ENCODE results near the gene IFNGR2. TPM values are rescaled to one million over a fixed set of nuclear protein-coding genes. Genes with fewer than 3 reads are reported as not detected.

The IFNGR2 gene
- polyA plus RNA-seq, 1 donor (not counting 4 experiments of a cell fraction or from before 2014, with no cell fraction given), result 94.3 TPM

- no peak for FAIRE-seq
- Histone ChIP-seq H3K9me1 (ENCODE audit: control insufficient read depth, extremely low read depth, insufficient read depth, low read length) (no peaks in the 10 kb centered on the region), H3K36me3 (ENCODE audit: control insufficient read depth in 2 of 2, extremely low read depth in 1 of 2, insufficient read depth in 2 of 2, low read length in 2 of 2) (no peaks in the 10 kb centered on the region), H3K9ac (ENCODE audit: control insufficient read depth, extremely low read depth, insufficient read depth, low read length) (no peak overlapping the region), H2AFZ (ENCODE audit: control insufficient read depth, low read length) (no peak overlapping the region), H4K20me1 (ENCODE audit: control insufficient read depth, extremely low read depth, insufficient read depth, low read length) (no peaks in the 10 kb centered on the region), H3K4me2 (ENCODE audit: control insufficient read depth, extremely low read depth, insufficient read depth, low read depth, low read length) (no peak overlapping the region), H3K27ac (ENCODE audit: control insufficient read depth, insufficient read depth, low read length) (no peak overlapping the region), H3K4me3 (ENCODE audit: control insufficient read depth in 2 of 3, extremely low read depth in 1 of 3, insufficient read depth in 2 of 3, low read depth in 1 of 3, low read length in 3 of 3) (no peak overlapping the region), H3K79me2 (ENCODE audit: control insufficient read depth, insufficient read depth, low read length) (no peaks in the 10 kb centered on the region), H3K4me1 (ENCODE audit: control insufficient read depth, extremely low read depth, insufficient read depth, low read length) (peaks cover 14% of the 10 kb centered on the region), H3K9me3 (ENCODE audit: control insufficient read depth, low read depth, low read length) (peaks cover 22% of the 10 kb centered on the region), H3K27me3 (ENCODE audit: control insufficient read depth, extremely low read depth, insufficient read depth, low read length) (no peaks in the 10 kb centered on the region)
- dilution Hi-C loops (cut with MboI; ENCODE audit: extremely low pct_ligation_motif_present, low sequenced_read_pairs), result no loop called here
- TF ChIP-seq, protein P1, sequence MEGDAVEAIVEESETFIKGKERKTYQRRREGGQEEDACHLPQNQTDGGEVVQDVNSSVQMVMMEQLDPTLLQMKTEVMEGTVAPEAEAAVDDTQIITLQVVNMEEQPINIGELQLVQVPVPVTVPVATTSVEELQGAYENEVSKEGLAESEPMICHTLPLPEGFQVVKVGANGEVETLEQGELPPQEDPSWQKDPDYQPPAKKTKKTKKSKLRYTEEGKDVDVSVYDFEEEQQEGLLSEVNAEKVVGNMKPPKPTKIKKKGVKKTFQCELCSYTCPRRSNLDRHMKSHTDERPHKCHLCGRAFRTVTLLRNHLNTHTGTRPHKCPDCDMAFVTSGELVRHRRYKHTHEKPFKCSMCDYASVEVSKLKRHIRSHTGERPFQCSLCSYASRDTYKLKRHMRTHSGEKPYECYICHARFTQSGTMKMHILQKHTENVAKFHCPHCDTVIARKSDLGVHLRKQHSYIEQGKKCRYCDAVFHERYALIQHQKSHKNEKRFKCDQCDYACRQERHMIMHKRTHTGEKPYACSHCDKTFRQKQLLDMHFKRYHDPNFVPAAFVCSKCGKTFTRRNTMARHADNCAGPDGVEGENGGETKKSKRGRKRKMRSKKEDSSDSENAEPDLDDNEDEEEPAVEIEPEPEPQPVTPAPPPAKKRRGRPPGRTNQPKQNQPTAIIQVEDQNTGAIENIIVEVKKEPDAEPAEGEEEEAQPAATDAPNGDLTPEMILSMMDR (optimal IDR thresholded peaks at IDR 0.05 in 1 of 3, IDR thresholded peaks at IDR 0.05 in 1 of 3, conservative IDR thresholded peaks at IDR 0.05 in 1 of 3; ENCODE audit: extremely low read depth in 1 of 3, insufficient read depth in 2 of 3, low read length in 3 of 3), result no peak
- DNase-seq (ENCODE audit: low read depth, low spot score), result no peak
Observed at GRCh38 chr21:33371366-33371765, 31.8 kb upstream of the IFNGR2 start.

DNA sequence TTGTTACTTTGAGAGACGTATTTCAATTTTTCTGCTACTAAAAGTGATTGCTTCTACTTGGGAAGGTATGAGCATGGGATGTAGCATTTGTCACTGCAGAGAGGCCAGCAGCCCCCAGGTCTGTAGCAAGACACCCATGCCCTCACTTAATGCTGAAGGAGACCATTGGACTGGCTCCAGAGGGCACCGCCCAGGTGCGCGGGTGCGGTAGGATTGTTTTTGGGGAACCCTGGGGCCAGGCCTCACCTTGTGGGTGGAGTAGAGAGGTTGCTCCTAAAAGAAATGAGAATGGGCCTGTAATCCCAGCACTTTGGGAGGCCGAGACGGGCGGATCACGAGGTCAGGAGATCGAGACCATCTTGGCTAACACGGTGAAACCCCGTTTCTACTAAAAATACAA, 30.6 kb upstream of the IFNGR2 start:
- H3K36me3 ChIP-seq (ENCODE audit: control insufficient read depth in 2 of 2, extremely low read depth in 1 of 2, insufficient read depth in 2 of 2, low read length in 2 of 2), result no peaks in the 10 kb centered on the region
- H3K4me2 ChIP-seq (ENCODE audit: control insufficient read depth, extremely low read depth, insufficient read depth, low read depth, low read length), result no peak overlapping the region
- no peak overlapping the region for H3K4me3 ChIP-seq (ENCODE audit: control insufficient read depth in 2 of 3, extremely low read depth in 1 of 3, insufficient read depth in 2 of 3, low read depth in 1 of 3, low read length in 3 of 3)
- no peak overlapping the region for H3K27ac ChIP-seq (ENCODE audit: control insufficient read depth, insufficient read depth, low read length)
- no peak for FAIRE-seq
- peaks cover 14% of the 10 kb centered on the region for H3K4me1 ChIP-seq (ENCODE audit: control insufficient read depth, extremely low read depth, insufficient read depth, low read length)
- DNase-seq (ENCODE audit: low read depth, low spot score), result no peak
- H4K20me1 ChIP-seq (ENCODE audit: control insufficient read depth, extremely low read depth, insufficient read depth, low read length), result no peaks in the 10 kb centered on the region
- H3K9me1 ChIP-seq (ENCODE audit: control insufficient read depth, extremely low read depth, insufficient read depth, low read length), result no peaks in the 10 kb centered on the region
- H3K9ac ChIP-seq (ENCODE audit: control insufficient read depth, extremely low read depth, insufficient read depth, low read length), result no peak overlapping the region
- no peaks in the 10 kb centered on the region for H3K27me3 ChIP-seq (ENCODE audit: control insufficient read depth, extremely low read depth, insufficient read depth, low read length)
- TF ChIP-seq, protein P1 (optimal IDR thresholded peaks at IDR 0.05 in 1 of 3, IDR thresholded peaks at IDR 0.05 in 1 of 3, conservative IDR thresholded peaks at IDR 0.05 in 1 of 3; ENCODE audit: extremely low read depth in 1 of 3, insufficient read depth in 2 of 3, low read length in 3 of 3), result no peak
- no peak for TF ChIP-seq EZH2 (IDR thresholded peaks at IDR 0.05; ENCODE audit: low read length)
- no peak overlapping the region for H2AFZ ChIP-seq (ENCODE audit: control insufficient read depth, low read length)
- H3K79me2 ChIP-seq (ENCODE audit: control insufficient read depth, insufficient read depth, low read length), result no peaks in the 10 kb centered on the region
- H3K9me3 ChIP-seq (ENCODE audit: control insufficient read depth, low read depth, low read length), result peaks cover 11% of the 10 kb centered on the region
- dilution Hi-C loops (cut with MboI; ENCODE audit: extremely low pct_ligation_motif_present, low sequenced_read_pairs), result no loop called here
